GM04504 (cell line): Measurements from ENCODE around the gene KIF26A.

ENCODE experiments used
- DNase-seq: peaks from one replicate; pipeline ENCODE4 v3.0.0-alpha.2; 2012; ENCODE audit warnings: low read depth

KIF26A gene

GRCh38 chr14:104101651-104102281, 36.6 kb upstream of the KIF26A start:
- no peak for DNase-seq

- no peak for DNase-seq
Observed at GRCh38 chr14:104102282-104102914, 36.0 kb upstream of the KIF26A start.

- no peak for DNase-seq
Observed at GRCh38 chr14:104103061-104103445, 35.3 kb upstream of the KIF26A start.

GRCh38 chr14:104103446-104104075, 34.8 kb upstream of the KIF26A start:
- DNase-seq = no peak

GRCh38 chr14:104104076-104104901, 34.1 kb upstream of the KIF26A start:
- DNase-seq = no peak

- DNase-seq = no peak
Observed at GRCh38 chr14:104105071-104105821, 33.1 kb upstream of the KIF26A start.

GRCh38 chr14:104105822-104106470, 32.4 kb upstream of the KIF26A start:
- no peak for DNase-seq

- DNase-seq = no peak
Observed at GRCh38 chr14:104106471-104106991, 31.9 kb upstream of the KIF26A start.

- no peak for DNase-seq
Observed at GRCh38 chr14:104107101-104107581, 31.2 kb upstream of the KIF26A start.

- no peak for DNase-seq
Observed at GRCh38 chr14:104107611-104108569, 30.5 kb upstream of the KIF26A start.

- no peak for DNase-seq
Observed at GRCh38 chr14:104108570-104109541, 29.5 kb upstream of the KIF26A start.

GRCh38 chr14:104109731-104110361, 28.5 kb upstream of the KIF26A start:
- no peak for DNase-seq

GRCh38 chr14:104110491-104111209, 27.7 kb upstream of the KIF26A start:
- no peak for DNase-seq

- DNase-seq = no peak
Observed at GRCh38 chr14:104111301-104112112, 26.9 kb upstream of the KIF26A start.

GRCh38 chr14:104112113-104112505, 26.3 kb upstream of the KIF26A start:
- DNase-seq = no peak
